Measurements from ENCODE around the gene CLCN6. TPM values are rescaled to one million over a fixed set of nuclear protein-coding genes. Genes with fewer than 3 reads are reported as not detected.

CLCN6 gene
- total RNA-seq, 4 donors from 2014 or later: 12.8 to 23.8 (median 18.3) TPM

DNA sequence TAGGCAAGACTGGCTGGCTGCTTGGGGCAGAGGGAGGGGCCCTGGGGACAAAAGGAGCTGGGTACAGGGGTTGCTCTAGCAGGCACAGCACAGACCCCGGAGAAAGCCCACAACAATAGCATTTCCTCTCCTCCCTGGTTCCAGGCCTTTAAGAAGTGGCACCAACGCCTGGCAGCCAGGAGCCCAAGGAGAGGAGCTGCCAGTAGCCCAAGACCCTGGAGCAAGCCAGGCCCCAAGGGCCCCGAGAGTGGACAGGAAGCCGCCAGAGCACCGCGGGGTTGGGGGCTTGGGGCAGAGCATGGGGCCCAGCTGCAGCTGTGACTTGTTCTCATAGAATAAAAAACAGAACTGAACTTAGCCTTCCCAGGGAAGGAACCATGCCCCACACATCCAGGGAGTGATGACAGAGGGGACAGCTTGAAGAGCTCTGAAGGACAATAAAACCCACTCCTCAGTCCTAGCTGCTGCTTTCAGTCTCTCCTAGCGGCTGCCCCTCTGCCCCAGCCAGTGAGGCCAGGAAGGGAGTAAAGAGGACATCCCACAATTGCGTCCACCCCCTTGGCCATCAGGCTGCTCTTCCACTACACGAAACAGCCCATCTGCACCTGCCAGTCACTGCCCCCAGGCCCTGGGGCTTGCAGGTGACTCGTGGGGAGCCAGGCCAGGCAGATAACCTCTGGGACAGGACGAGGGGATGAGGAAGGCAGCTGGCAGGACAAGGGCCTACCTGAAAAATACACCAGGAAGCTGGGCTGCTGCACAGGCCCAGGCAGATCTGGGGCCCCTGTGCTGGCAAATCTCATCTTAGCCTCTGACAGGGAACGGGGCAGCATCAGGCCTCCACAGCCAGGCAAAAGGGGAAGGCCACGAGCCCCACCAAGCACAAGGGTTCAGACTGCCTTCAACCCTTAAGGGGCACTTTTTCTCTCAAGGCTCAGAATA is 16.6 kb upstream of the CLCN6 start:
- ATAC-seq: no peak
- no peak overlapping the region for H3K4me3 ChIP-seq
- 83% methylated on average over 3 of the region's 13 CpGs; no CpG with 5 or more reads in 1 of the 2 donors for WGBS, 2 donors (ENCODE audit: low coverage in 1 of 2)

DNA sequence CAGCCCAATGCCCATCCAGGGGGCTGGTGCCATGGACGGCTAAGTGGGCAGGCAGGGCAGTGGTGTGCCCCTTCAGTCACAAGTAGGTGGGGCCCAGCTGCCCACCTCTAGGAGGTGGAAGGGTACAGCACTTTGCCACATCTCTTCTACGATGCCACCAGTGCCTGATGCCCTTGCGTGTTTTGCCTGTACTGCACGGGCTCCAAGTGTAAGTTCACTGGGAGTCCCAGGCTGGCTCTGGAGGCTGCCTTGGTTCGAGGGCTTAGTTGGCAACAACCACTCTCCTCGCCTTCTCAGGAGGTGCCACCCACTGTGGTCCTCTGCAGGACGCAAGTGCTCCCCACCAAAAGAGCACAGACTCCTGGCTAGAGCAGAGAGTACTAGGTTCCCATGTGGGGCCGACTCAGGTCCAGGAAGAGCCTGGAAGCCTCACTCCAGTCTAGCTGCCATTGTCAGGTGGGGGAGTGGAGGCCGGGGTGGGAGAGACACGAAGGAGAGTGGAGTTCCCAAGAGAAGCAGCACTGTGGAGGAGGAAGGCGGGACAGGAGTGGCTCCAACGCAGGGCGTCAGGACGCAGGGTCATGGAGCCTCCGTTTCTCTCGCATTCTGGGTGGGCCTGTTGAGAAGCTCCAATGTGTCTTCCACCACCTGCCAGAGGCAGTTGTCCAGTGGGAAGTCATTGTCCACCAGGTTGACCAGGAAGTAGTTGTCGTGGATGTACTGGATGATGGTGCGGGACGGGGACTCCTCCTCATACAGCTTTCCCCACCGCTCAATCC is 15.7 kb upstream of the CLCN6 start:
- no peak for ATAC-seq
- peaks cover 0 to 51% of the 10 kb centered on the region in 2 donors for H3K36me3 ChIP-seq
- peak overlapping the region; percentile 64 to 95 (median 90) for H3K27ac ChIP-seq
- TF ChIP-seq POLR2A (IDR thresholded peaks at IDR 0.05) (no peak), EP300 (IDR thresholded peaks at IDR 0.05) (no peak), POLR2AphosphoS5 (IDR thresholded peaks at IDR 0.05) (peak; percentile 8)
- TF ChIP-seq, protein P1, sequence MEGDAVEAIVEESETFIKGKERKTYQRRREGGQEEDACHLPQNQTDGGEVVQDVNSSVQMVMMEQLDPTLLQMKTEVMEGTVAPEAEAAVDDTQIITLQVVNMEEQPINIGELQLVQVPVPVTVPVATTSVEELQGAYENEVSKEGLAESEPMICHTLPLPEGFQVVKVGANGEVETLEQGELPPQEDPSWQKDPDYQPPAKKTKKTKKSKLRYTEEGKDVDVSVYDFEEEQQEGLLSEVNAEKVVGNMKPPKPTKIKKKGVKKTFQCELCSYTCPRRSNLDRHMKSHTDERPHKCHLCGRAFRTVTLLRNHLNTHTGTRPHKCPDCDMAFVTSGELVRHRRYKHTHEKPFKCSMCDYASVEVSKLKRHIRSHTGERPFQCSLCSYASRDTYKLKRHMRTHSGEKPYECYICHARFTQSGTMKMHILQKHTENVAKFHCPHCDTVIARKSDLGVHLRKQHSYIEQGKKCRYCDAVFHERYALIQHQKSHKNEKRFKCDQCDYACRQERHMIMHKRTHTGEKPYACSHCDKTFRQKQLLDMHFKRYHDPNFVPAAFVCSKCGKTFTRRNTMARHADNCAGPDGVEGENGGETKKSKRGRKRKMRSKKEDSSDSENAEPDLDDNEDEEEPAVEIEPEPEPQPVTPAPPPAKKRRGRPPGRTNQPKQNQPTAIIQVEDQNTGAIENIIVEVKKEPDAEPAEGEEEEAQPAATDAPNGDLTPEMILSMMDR (IDR thresholded peaks at IDR 0.05): no peak
- no peak overlapping the region for H3K4me3 ChIP-seq
- no peaks in the 10 kb centered on the region for H3K9me3 ChIP-seq
- H3K4me1 ChIP-seq: peaks cover 0 to 74% (median 58%) of the 10 kb centered on the region in 3 donors
- WGBS, 2 donors (ENCODE audit: low coverage in 1 of 2): 0 to 51% methylated on average over 2 to 12 of the region's 20 CpGs
- no peaks in the 10 kb centered on the region for H3K27me3 ChIP-seq

More for the DNA sequence above, 16.6 kb upstream of the CLCN6 start:
- TF ChIP-seq EP300 (IDR thresholded peaks at IDR 0.05) (no peak), POLR2AphosphoS5 (IDR thresholded peaks at IDR 0.05) (no peak), POLR2A (IDR thresholded peaks at IDR 0.05) (no peak)
- TF ChIP-seq, protein P1 (IDR thresholded peaks at IDR 0.05): no peak
- Histone ChIP-seq H3K36me3 (peaks cover 0 to 42% of the 10 kb centered on the region in 2 donors), H3K27ac (peak overlapping the region; percentile 64 to 95 (median 90)), H3K27me3 (no peaks in the 10 kb centered on the region), H3K9me3 (no peaks in the 10 kb centered on the region), H3K4me1 (peaks cover 0 to 83% (median 66%) of the 10 kb centered on the region in 3 donors)

DNA sequence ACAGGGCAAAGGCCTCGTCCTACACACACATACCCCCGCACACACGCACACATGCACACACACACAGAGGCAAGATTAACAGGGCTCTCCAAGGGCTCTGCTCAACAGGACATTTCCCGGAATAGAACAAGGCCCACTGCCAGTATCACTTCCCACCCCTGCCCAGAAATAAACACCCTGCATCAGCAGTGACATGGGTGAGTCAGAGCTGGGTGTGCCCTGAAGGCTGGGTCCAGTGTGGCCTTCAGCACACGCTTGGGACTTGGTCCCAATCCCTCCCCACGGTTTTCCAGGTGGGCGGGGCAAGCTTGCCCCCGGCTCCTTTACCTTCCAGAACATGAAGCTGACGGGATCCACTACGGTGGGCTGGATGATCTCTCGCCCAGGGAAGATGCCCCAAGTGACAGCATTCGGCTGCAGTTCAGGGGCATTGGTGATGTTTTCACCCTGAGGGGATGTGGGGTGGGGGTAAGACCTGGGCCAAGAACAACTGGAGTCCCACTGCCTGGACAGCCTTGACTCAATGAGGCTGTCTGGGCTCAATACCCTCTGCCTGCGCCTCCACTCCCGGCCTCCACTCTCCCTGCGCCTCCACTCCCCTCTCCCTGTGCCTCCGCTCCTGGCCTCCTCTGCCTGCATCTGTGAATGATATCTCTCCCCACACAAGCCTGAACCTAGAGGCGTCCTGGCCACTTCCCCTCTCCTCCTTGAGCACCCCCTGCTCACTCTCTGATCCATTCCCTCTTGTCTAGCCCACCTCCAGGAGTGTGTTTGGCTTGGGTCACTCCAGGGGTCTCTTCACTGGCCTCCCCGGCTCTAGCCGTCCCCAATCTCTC is 14.9 kb upstream of the CLCN6 start:
- H3K4me3 ChIP-seq: no peak overlapping the region
- ATAC-seq: peak; percentile 96
- TF ChIP-seq, protein P1 (IDR thresholded peaks at IDR 0.05): peak in 1 of 4 experiments; percentile 16
- TF ChIP-seq POLR2A (IDR thresholded peaks at IDR 0.05): no peak
- peak; percentile 90 for TF ChIP-seq EP300 (IDR thresholded peaks at IDR 0.05)
- peak; percentile 99 for TF ChIP-seq POLR2AphosphoS5 (IDR thresholded peaks at IDR 0.05)
- H3K9me3 ChIP-seq: no peaks in the 10 kb centered on the region
- WGBS, 2 donors (ENCODE audit: low coverage in 1 of 2): 20 to 74% methylated on average over 4 to 6 of the region's 19 CpGs
- H3K27me3 ChIP-seq: no peaks in the 10 kb centered on the region
- H3K4me1 ChIP-seq: peaks cover 0 to 66% (median 56%) of the 10 kb centered on the region in 3 donors
- peak overlapping the region; percentile 64 to 95 (median 90) for H3K27ac ChIP-seq
- H3K36me3 ChIP-seq: peaks cover 0 to 59% of the 10 kb centered on the region in 2 donors

DNA sequence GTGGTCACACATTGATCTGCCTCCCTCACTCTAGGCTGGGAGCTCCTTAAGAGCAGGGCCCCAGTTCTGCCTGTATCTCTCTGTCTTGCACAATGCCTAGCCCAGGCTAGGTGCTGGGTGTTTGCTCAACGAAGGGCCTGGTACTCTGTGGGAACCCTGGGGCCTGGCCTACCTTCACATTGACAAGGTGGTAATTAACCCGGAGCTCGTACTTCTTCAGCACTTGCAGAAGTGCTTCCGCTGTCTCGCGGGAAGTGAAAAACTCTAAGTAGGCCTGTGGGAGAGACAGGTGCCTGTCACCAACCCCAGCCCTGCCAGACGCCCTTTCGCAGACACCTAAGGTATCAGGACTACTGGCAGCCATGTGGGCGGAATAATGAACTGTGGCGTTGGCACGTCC is 13.9 kb upstream of the CLCN6 start:
- TF ChIP-seq POLR2AphosphoS5 (IDR thresholded peaks at IDR 0.05): no peak
- TF ChIP-seq POLR2A (IDR thresholded peaks at IDR 0.05): no peak
- TF ChIP-seq EP300 (IDR thresholded peaks at IDR 0.05): no peak
- TF ChIP-seq, protein P1 (IDR thresholded peaks at IDR 0.05): no peak
- Histone ChIP-seq H3K9me3 (no peaks in the 10 kb centered on the region), H3K4me3 (no peak overlapping the region), H3K27ac (peak overlapping the region; percentile 21 to 95 (median 90)), H3K4me1 (peaks cover 0 to 64% (median 47%) of the 10 kb centered on the region in 3 donors), H3K36me3 (peaks cover 0 to 68% of the 10 kb centered on the region in 2 donors), H3K27me3 (no peaks in the 10 kb centered on the region)
- WGBS, 2 donors (ENCODE audit: low coverage in 1 of 2): 91% methylated on average over 10 of the region's 11 CpGs; no CpG with 5 or more reads in 1 of the 2 donors
- no peak for ATAC-seq
